HepG2 (cell line): ENCODE data around the gene ANAPC2. TPM values are rescaled to one million over a fixed set of nuclear protein-coding genes. Genes with fewer than 3 reads are reported as not detected.

Source experiments
- DBP ChIP-seq: sonication (generic); formaldehyde crosslinking; IDR thresholded peaks from 2 replicates; pipeline ENCODE4 v1.4.0; 2020; ENCODE audit warnings: missing genetic modification reagents; ENCODE audit errors: not compliant biosample characterization
- DMTF1 ChIP-seq: sonication (generic); formaldehyde crosslinking; IDR thresholded peaks from 2 replicates; pipeline ENCODE4 v1.4.0; 2020; ENCODE audit warnings: mild to moderate bottlenecking, missing genetic modification reagents
- HDAC1 ChIP-seq: sonication (generic); formaldehyde crosslinking; IDR thresholded peaks from 2 replicates; pipeline ENCODE4 v1.5.1; 2020; ENCODE audit warnings: mild to moderate bottlenecking, missing genetic modification reagents
- HDAC6 ChIP-seq: fragments of 200-600 bp; sonication (generic); IDR thresholded peaks from 2 replicates; pipeline ENCODE4 v1.7.0; 2017; ENCODE audit warnings: mild to moderate bottlenecking, antibody characterized with exemption, low read length, low read depth
- IKZF1 ChIP-seq: fragments of 450-650 bp; IDR thresholded peaks from 2 replicates; pipeline ENCODE4 v1.7.1; 2016
- JDP2 ChIP-seq: sonication (generic); formaldehyde crosslinking; IDR thresholded peaks from 2 replicates; pipeline ENCODE4 v1.8.1; 2022; ENCODE audit warnings: missing genetic modification reagents, borderline replicate concordance
- MXD3 ChIP-seq: IDR thresholded peaks from 2 replicates; pipeline ENCODE4 v1.6.1; 2016; ENCODE audit warnings: mild to moderate bottlenecking, missing biosample characterization, missing genetic modification reagents
- MYNN ChIP-seq: sonication (generic); formaldehyde crosslinking; IDR thresholded peaks from 2 replicates; pipeline ENCODE4 v1.4.0; 2020; ENCODE audit warnings: mild to moderate bottlenecking, low read depth, missing genetic modification reagents
- NFYC ChIP-seq: IDR thresholded peaks from 2 replicates; pipeline ENCODE4 v1.6.1; 2016; ENCODE audit warnings: missing genetic modification reagents, missing compliant biosample characterization
- SP4 ChIP-seq: sonication (generic); formaldehyde crosslinking; IDR thresholded peaks from 2 replicates; pipeline ENCODE4 v1.8.1; 2023; ENCODE audit warnings: mild to moderate bottlenecking, missing genetic modification reagents
- STAT5B ChIP-seq: sonication (generic); formaldehyde crosslinking; IDR thresholded peaks from 2 replicates; pipeline ENCODE4 v1.4.0; 2020; ENCODE audit warnings: missing genetic modification reagents
- TEAD2 ChIP-seq: sonication (generic); formaldehyde crosslinking; IDR thresholded peaks from 2 replicates; pipeline ENCODE4 v1.9.0; 2021; ENCODE audit warnings: missing genetic modification reagents
- TIGD3 ChIP-seq: sonication (generic); formaldehyde crosslinking; IDR thresholded peaks from 2 replicates; pipeline ENCODE4 v1.5.1; 2020; ENCODE audit warnings: mild to moderate bottlenecking, missing genetic modification reagents, borderline replicate concordance
- ZFP36 ChIP-seq: fragments of 150-350 bp; IDR thresholded peaks from 2 replicates; pipeline ENCODE4 v1.6.1; 2018; ENCODE audit warnings: borderline replicate concordance, low read length, low read depth; ENCODE audit not compliant: partially characterized antibody
- ZNF326 ChIP-seq: sonication (generic); formaldehyde crosslinking; IDR thresholded peaks from 2 replicates; pipeline ENCODE4 v1.4.0; 2020; ENCODE audit warnings: missing genetic modification reagents, borderline replicate concordance
- ZNF619 ChIP-seq: sonication (generic); formaldehyde crosslinking; IDR thresholded peaks from 2 replicates; pipeline ENCODE4 v1.4.0; 2020; ENCODE audit warnings: mild to moderate bottlenecking, missing genetic modification reagents
- ZNF646 ChIP-seq: sonication (generic); formaldehyde crosslinking; IDR thresholded peaks from 2 replicates; pipeline ENCODE4 v1.9.0; 2021; ENCODE audit warnings: mild to moderate bottlenecking, missing genetic modification reagents
- ZNF841 ChIP-seq: sonication (generic); formaldehyde crosslinking; IDR thresholded peaks from 2 replicates; pipeline ENCODE4 v1.8.1; 2023; ENCODE audit warnings: missing genetic modification reagents, borderline replicate concordance
- polyA plus RNA-seq, 8 experiments: library from polyadenylated mRNA; depleted of rRNA in 3 of 8; stranded (reverse) in 7 of 8; unstranded in 1 of 8; fragments of >200 nt; fragmentation: Illumina TruSeq in 4 of 8; extraction: Trizol in 4 of 8; gene quantifications; 2 replicates each; pipeline versions ENCODE4 v1.2.1 to v1.2.3, GENCODE V29; 2011 to 2016; ENCODE audit warnings: low read depth in 4 of 8, missing spikeins in 1 of 8, mixed read lengths in 1 of 8; ENCODE audit not compliant: insufficient read depth in 1 of 8
- total RNA-seq, 5 experiments: library from RNA; depleted of rRNA; stranded (reverse); fragments of >200 nt; fragmentation: Illumina TruSeq; extraction: Trizol; gene quantifications; 2 replicates each; pipeline ENCODE4 v1.2.3, GENCODE V29; 2016; ENCODE audit warnings: low read depth in 1 of 5

ANAPC2 gene
- total and polyA plus RNA-seq, 2 of the 13 experiments (the other 11 are each of a cell fraction or from before 2014, with no cell fraction given), result 12.3 to 15.4 TPM

- TF ChIP-seq HDAC1 (CRISPR knock-in tag) (peak; percentile 72), MYNN (CRISPR knock-in tag) (no peak), ZNF646 (CRISPR knock-in tag) (no peak), ZNF619 (CRISPR knock-in tag) (peak; percentile 71; the same call in 1 of the 2 replicates), TEAD2 (CRISPR knock-in tag) (no peak), DMTF1 (CRISPR knock-in tag) (0 out of 2 replicates have a peak, but pooled peaks have one; percentile 69), ZFP36 (no peak), ZNF326 (CRISPR knock-in tag) (peak; percentile 32; the same call in 1 of the 2 replicates), STAT5B (no peak), JDP2 (no peak), NFYC (0 out of 2 replicates have a peak, but pooled peaks have one; percentile 12), TIGD3 (CRISPR knock-in tag) (no peak), DBP (CRISPR knock-in tag) (no peak), ZNF841 (CRISPR knock-in tag) (no peak), MXD3 (peak; percentile 67), HDAC6 (no peak), IKZF1 (no peak), SP4 (CRISPR knock-in tag) (peak; percentile 57; the same call in 1 of the 2 replicates)
These were observed 41.7 kb upstream of the ANAPC2 start (continued) for GRCh38 chr9:137229903-137230704.
